Trophoblast cell (in vitro differentiated cells and primary cell): ENCODE results near the gene ME1.
"Not testable (repeated sequence)": the region's sequence is repeated elsewhere in the genome, so short reads cannot be mapped to it uniquely, and the experiment has no call there.

ENCODE experiments used
- DNase-seq, 2 donors: peaks; one replicate each; pipeline ENCODE4 v3.0.0-alpha.2; 2016
- H2AFZ ChIP-seq: 2 replicates; pipeline ENCODE4 v1.6.1; 2013; ENCODE audit warnings: low read length, moderate library complexity, mild to moderate bottlenecking; ENCODE audit not compliant: insufficient read depth, poor library complexity
- H2AK5ac ChIP-seq: 2 replicates; pipeline ENCODE4 v1.6.1; 2013; ENCODE audit warnings: mild to moderate bottlenecking, low read length
- H2BK120ac ChIP-seq: 2 replicates; pipeline ENCODE4 v1.6.1; 2013; ENCODE audit warnings: low read length, mild to moderate bottlenecking, moderate library complexity; ENCODE audit not compliant: insufficient read depth, poor library complexity
- H2BK12ac ChIP-seq: 2 replicates; pipeline ENCODE4 v1.6.1; 2013; ENCODE audit warnings: mild to moderate bottlenecking, low read length, moderate library complexity
- H2BK5ac ChIP-seq: 2 replicates; pipeline ENCODE4 v1.6.1; 2013; ENCODE audit warnings: low read length, low read depth, moderate library complexity, mild to moderate bottlenecking; ENCODE audit not compliant: poor library complexity
- H3K14ac ChIP-seq: 2 replicates; pipeline ENCODE4 v1.6.1; 2013; ENCODE audit warnings: mild to moderate bottlenecking, low read length
- H3K18ac ChIP-seq: 2 replicates; pipeline ENCODE4 v1.6.1; 2013; ENCODE audit warnings: mild to moderate bottlenecking, low read length
- H3K23ac ChIP-seq: 2 replicates; pipeline ENCODE4 v1.6.1; 2013; ENCODE audit warnings: low read length
- H3K27ac ChIP-seq: 2 replicates; pipeline ENCODE4 v1.5.1; 2013; ENCODE audit warnings: low read depth, mild to moderate bottlenecking, inconsistent platforms, low read length, moderate library complexity
- H3K27me3 ChIP-seq: 2 replicates; pipeline ENCODE4 v1.6.1; 2013; ENCODE audit warnings: inconsistent platforms, mild to moderate bottlenecking, low read length, moderate library complexity; ENCODE audit not compliant: insufficient read depth
- H3K36me3 ChIP-seq, 2 experiments: 1 replicate in 1 of 2; 2 replicates in 1 of 2; pipeline ENCODE4 v1.6.1; 2013; ENCODE audit warnings: low read length in 2 of 2, mild to moderate bottlenecking in 2 of 2, moderate library complexity in 1 of 2; ENCODE audit not compliant: insufficient read depth in 2 of 2, control insufficient read depth in 1 of 2
- H3K4ac ChIP-seq: 2 replicates; pipeline ENCODE4 v1.6.1; 2013; ENCODE audit warnings: low read depth, mild to moderate bottlenecking, low read length, moderate library complexity
- H3K4me1 ChIP-seq, 2 experiments: 1 replicate in 1 of 2; 2 replicates in 1 of 2; pipeline ENCODE4 v1.6.1; 2013; ENCODE audit warnings: low read length in 2 of 2, mild to moderate bottlenecking in 2 of 2, moderate library complexity in 1 of 2; ENCODE audit not compliant: insufficient read depth in 2 of 2, control insufficient read depth in 1 of 2
- H3K4me2 ChIP-seq: 2 replicates; pipeline ENCODE4 v1.6.1; 2013; ENCODE audit warnings: inconsistent platforms, mild to moderate bottlenecking, low read length, moderate library complexity
- H3K4me3 ChIP-seq: 2 replicates; pipeline ENCODE4 v1.5.1; 2013; ENCODE audit warnings: mild to moderate bottlenecking, low read depth, low read length, inconsistent platforms
- H3K79me1 ChIP-seq: one replicate; pipeline ENCODE4 v1.6.1; 2013; ENCODE audit warnings: low read length
- H3K79me2 ChIP-seq: 2 replicates; pipeline ENCODE4 v1.6.1; 2013; ENCODE audit warnings: low read length, mild to moderate bottlenecking; ENCODE audit not compliant: control insufficient read depth, insufficient read depth, poor library complexity
- H3K9ac ChIP-seq: 2 replicates; pipeline ENCODE4 v1.6.1; 2013; ENCODE audit warnings: mild to moderate bottlenecking, low read length
- H3K9me3 ChIP-seq: 2 replicates; pipeline ENCODE4 v1.6.1; 2013; ENCODE audit warnings: low read depth, mild to moderate bottlenecking, control low read depth, inconsistent platforms, low read length; ENCODE audit not compliant: insufficient read depth
- H4K12ac ChIP-seq: 2 replicates; pipeline ENCODE4 v1.6.1; 2013; ENCODE audit warnings: low read depth, mild to moderate bottlenecking, low read length, moderate library complexity
- H4K8ac ChIP-seq: 2 replicates; pipeline ENCODE4 v1.6.1; 2013; ENCODE audit warnings: low read depth, mild to moderate bottlenecking, low read length, moderate library complexity
- H4K91ac ChIP-seq: one replicate; pipeline ENCODE4 v1.6.1; 2013; ENCODE audit warnings: low read depth, mild to moderate bottlenecking, low read length, moderate library complexity
- WGBS: extraction: QIAGEN DNeasy Blood & Tissue Kit; methylation state at CpG from one replicate; pipeline ENCODE4 v1.1.7; 2013; ENCODE audit warnings: missing lambda C conversion rate; ENCODE audit not compliant: insufficient read length, insufficient coverage; ENCODE audit errors: extremely low coverage; 5-methylcytosine and 5-hydroxymethylcytosine counted together

Gene ME1

DNA sequence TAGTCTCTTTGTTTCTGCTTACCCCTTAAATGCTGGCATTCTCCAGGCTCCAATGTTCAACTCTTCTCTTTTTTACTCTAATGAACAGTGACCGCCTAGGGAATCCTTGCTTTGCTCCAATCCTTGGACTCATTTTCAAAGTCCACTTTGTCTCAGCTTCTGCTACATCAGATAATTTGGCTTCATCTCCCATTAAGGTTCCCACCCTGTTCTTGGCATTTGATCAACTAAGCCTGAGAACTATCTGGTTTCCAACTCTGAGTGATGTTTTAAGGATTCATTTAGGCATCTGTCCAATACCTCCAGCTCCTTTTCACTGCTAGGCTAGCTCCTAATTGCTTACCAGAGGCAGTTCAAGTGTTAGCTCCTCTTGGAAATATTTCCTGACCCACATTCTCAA is 64.9 kb downstream of the ME1 start:
- Histone ChIP-seq H3K27me3 (no peaks in the 10 kb centered on the region), H2BK5ac (no peak overlapping the region), H3K4me3 (no peak overlapping the region), H3K4me2 (no peak overlapping the region), H3K4me1 (no peaks in the 10 kb centered on the region), H3K9ac (no peak overlapping the region), H2BK120ac (no peak overlapping the region), H2AK5ac (no peak overlapping the region), H4K91ac (no peak overlapping the region), H3K79me1 (no peaks in the 10 kb centered on the region), H3K18ac (no peak overlapping the region), H3K27ac (no peak overlapping the region), H2AFZ (no peak overlapping the region), H3K36me3 (no peaks in the 10 kb centered on the region), H3K4ac (no peak overlapping the region), H2BK12ac (no peak overlapping the region), H4K8ac (no peak overlapping the region), H3K14ac (no peak overlapping the region), H4K12ac (no peak overlapping the region), H3K9me3 (peaks cover 3% of the 10 kb centered on the region), H3K23ac (no peak overlapping the region), H3K79me2 (no peaks in the 10 kb centered on the region)
- no CpG with 5 or more reads among the region's 1 CpG for WGBS
- DNase-seq = no peak

DNA sequence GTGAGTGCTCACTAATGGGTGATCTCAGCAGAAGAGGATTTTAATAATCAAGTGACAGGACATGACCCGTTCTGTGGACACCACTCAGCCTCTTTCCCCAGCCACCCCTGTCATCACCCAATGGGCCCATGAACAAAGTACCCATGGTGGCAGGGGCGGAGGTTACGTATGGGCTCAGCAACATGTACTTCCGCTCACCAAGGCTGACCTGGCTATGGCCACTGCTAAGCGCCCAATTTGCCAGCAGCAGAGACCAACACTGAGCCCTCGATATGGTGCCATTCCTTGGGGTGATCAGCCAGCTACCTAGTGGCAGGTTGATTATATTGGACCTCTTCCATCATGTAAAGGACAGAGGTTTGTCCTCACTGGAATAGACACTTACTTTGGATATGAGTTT is 68.5 kb downstream of the ME1 start:
- not testable (repeated sequence) for H3K27me3 ChIP-seq
- no CpG with 5 or more reads among the region's 6 CpGs for WGBS

DNA sequence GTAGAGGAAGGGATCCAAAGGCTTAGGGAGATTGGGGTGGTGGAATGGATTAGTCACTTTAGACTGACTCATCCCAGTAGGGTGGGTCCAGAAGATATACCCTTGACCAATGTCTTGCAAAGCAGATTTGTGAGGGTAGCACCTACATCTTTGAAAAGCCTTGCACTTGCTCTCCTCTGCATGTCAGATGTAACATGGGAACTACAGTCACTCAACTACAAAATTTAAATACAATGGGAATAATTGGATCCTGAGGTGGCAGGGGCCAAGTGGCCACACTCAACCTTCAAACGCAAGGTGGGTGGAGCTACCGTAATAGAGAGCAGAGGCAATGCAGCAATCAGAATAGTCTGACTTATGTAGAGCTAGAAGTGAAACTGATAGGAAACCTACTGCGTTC is 71.2 kb downstream of the ME1 start:
- Histone ChIP-seq H3K18ac (no peak overlapping the region), H3K23ac (no peak overlapping the region), H3K79me2 (no peaks in the 10 kb centered on the region), H2BK12ac (no peak overlapping the region), H3K4ac (no peak overlapping the region), H4K12ac (no peak overlapping the region), H2AK5ac (no peak overlapping the region), H2BK120ac (no peak overlapping the region), H3K9ac (no peak overlapping the region), H3K27me3 (no peaks in the 10 kb centered on the region), H3K14ac (no peak overlapping the region), H3K79me1 (no peaks in the 10 kb centered on the region), H3K4me2 (no peak overlapping the region), H3K4me3 (no peak overlapping the region), H2BK5ac (no peak overlapping the region), H3K27ac (no peak overlapping the region), H3K4me1 (no peaks in the 10 kb centered on the region), H2AFZ (no peak overlapping the region), H3K9me3 (peaks cover 3% of the 10 kb centered on the region), H4K8ac (no peak overlapping the region), H3K36me3 (no peaks in the 10 kb centered on the region), H4K91ac (no peak overlapping the region)
- WGBS = no CpG with 5 or more reads among the region's 3 CpGs
- no peak for DNase-seq

More for the DNA sequence above, 68.5 kb downstream of the ME1 start:
- H3K27ac ChIP-seq, H3K79me2 ChIP-seq, H2BK120ac ChIP-seq, DNase-seq, H2BK12ac ChIP-seq, H2AFZ ChIP-seq, H4K12ac ChIP-seq, H3K23ac ChIP-seq, H3K4me1 ChIP-seq, H3K4ac ChIP-seq, H3K4me2 ChIP-seq, H3K14ac ChIP-seq, H2BK5ac ChIP-seq, H3K36me3 ChIP-seq, H4K91ac ChIP-seq, H2AK5ac ChIP-seq, H3K9ac ChIP-seq, H3K79me1 ChIP-seq, H3K4me3 ChIP-seq, H3K9me3 ChIP-seq, H3K18ac ChIP-seq, H4K8ac ChIP-seq: not testable (repeated sequence)

DNA sequence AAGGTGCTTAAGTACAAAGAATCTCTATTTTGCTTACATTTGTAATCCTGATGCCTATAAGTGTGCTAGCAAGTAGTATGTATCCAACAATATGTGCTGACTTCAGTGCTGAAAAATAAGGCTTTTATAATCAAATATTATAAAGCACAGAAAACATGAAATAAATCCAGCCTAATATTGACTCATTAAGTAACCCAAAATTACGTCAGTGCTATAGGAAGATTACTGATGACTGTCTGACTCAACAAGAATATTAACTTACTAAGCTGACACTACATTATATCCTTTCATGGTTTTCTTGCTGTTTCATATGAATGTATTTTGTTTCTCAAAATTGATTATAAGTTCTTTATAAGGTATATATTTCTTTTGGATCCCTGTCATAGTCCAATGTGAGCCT is 76.1 kb downstream of the ME1 start:
- no peaks in the 10 kb centered on the region for H3K79me2 ChIP-seq
- no peaks in the 10 kb centered on the region for H3K9me3 ChIP-seq
- no peak overlapping the region for H2BK12ac ChIP-seq
- no peak overlapping the region for H3K4me2 ChIP-seq
- no peak overlapping the region for H3K27ac ChIP-seq
- no peaks in the 10 kb centered on the region for H3K4me1 ChIP-seq
- no peak overlapping the region for H3K9ac ChIP-seq
- DNase-seq = no peak
- no peak overlapping the region for H3K4me3 ChIP-seq
- no peaks in the 10 kb centered on the region for H3K27me3 ChIP-seq
- H4K91ac ChIP-seq = no peak overlapping the region
- no peaks in the 10 kb centered on the region for H3K79me1 ChIP-seq
- H2AK5ac ChIP-seq = no peak overlapping the region
- H2BK5ac ChIP-seq = no peak overlapping the region
- no peaks in the 10 kb centered on the region for H3K36me3 ChIP-seq
- no peak overlapping the region for H2AFZ ChIP-seq
- H3K14ac ChIP-seq = no peak overlapping the region
- H3K4ac ChIP-seq = no peak overlapping the region
- no peak overlapping the region for H3K18ac ChIP-seq
- no peak overlapping the region for H3K23ac ChIP-seq
- no peak overlapping the region for H2BK120ac ChIP-seq
- no CpG with 5 or more reads among the region's 1 CpG for WGBS
- no peak overlapping the region for H4K8ac ChIP-seq
- no peak overlapping the region for H4K12ac ChIP-seq
